Ishikawa (cell line): ENCODE data around the gene TSPAN31.

ENCODE experiments used
- EGR1 ChIP-seq: IDR thresholded peaks from 2 replicates; pipeline ENCODE4 v1.6.1; 2012
- FOXM1 ChIP-seq: IDR thresholded peaks from 2 replicates; pipeline ENCODE4 v1.6.1; 2012; ENCODE audit warnings: low read depth, borderline replicate concordance
- RAD21 ChIP-seq: IDR thresholded peaks from 2 replicates; pipeline ENCODE4 v1.6.1; 2012; ENCODE audit warnings: low read depth
- TF ChIP-seq, protein P1 (sequence below): IDR thresholded peaks from 2 replicates; pipeline ENCODE4 v1.6.1; 2012

DNA sequence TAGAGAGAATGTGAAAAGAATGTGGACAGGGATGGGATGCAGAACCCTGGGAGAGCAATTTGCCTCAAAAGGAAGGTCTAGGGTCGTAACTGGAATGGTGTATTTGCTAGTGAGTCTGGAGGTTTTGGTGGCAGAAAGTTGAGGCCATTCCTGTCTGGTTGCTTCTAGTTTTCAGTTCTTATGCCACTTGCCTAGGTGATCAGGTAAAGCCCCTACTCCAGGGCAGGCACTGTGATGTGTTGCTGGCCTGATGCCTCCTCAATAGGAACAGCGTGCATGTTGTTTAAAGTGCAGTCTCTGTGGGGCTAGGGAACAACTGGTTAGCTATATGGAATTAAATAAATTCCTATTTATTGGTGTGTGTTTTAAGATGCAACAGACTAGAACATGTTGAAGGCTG lies 44.5 kb upstream of the TSPAN31 start:
- TF ChIP-seq RAD21 (no peak), EGR1 (no peak), FOXM1 (no peak)
- TF ChIP-seq, protein P1, sequence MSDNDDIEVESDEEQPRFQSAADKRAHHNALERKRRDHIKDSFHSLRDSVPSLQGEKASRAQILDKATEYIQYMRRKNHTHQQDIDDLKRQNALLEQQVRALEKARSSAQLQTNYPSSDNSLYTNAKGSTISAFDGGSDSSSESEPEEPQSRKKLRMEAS = no peak
